ENCODE results near the gene SERPINE3.

The SERPINE3 gene

DNA sequence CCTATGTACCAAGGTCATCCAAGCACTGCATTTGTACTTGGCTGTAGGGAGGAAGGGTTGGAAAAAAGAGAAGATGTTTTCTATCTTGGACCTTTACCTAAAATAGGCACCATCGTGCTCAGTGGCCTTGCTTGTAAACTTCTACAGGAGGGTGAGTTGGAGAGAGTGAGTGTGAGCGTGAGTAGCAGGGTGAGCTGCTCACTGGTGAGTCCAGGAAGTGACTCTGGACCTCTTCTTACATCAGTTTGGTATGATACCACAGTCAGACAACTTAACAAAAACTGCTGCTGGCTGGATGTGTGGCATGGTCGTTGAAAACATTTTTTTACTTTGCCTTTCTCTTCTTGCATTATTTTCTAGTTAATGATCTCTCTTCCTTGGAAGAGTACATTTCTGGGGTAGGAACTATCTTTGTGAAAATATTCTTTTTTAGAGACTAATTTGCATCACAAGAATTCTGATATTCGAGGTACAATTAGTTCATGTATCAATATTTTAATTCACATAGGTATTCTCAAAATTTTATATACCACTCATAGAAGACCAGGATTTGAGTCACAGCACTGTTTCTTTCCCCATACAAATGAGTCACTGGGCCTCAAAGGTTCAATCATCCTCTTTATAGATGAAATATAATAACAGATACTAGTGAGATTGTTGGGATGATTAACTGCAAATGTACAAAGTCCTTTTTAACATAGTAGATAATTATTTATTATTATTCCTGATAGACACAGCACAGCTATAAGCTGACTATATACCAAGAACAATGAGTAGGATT is 651 bp downstream of the SERPINE3 start:
- Histone ChIP-seq H3K9me2 (replicated peaks; ENCODE audit: insufficient read depth, low read length) (no peaks in the 10 kb centered on the region), H3K79me2 (ENCODE audit: insufficient read depth, low read length) (no peaks in the 10 kb centered on the region), H3K27ac (ENCODE audit: low read depth, low read length) (no peak overlapping the region), H3K9me3 (ENCODE audit: insufficient read depth, low read length) (no peaks in the 10 kb centered on the region), H2AFZ (ENCODE audit: low read depth, low read length, severe bottlenecking) (no peak overlapping the region), H3F3A (ENCODE audit: insufficient read depth) (no peaks in the 10 kb centered on the region), H3K36me3 (ENCODE audit: low read length) (no peaks in the 10 kb centered on the region), H4K20me1 (ENCODE audit: low read depth, low read length) (no peaks in the 10 kb centered on the region), H3K4me2 (ENCODE audit: low read depth, low read length, poor library complexity, severe bottlenecking) (no peak overlapping the region), H3K27me3 (ENCODE audit: low read length) (no peaks in the 10 kb centered on the region), H3K9ac (ENCODE audit: low read length) (no peak overlapping the region), H3K4me3 (ENCODE audit: insufficient read depth, low read length, poor library complexity, severe bottlenecking) (no peak overlapping the region)
- TF ChIP-seq EZH2phosphoT487 (conservative IDR thresholded peaks at IDR 0.05; ENCODE audit: low read length), result no peak
- no peak for TF ChIP-seq CTCF (IDR thresholded peaks at IDR 0.05; ENCODE audit: insufficient read depth, low read length, poor library complexity, severe bottlenecking)

DNA sequence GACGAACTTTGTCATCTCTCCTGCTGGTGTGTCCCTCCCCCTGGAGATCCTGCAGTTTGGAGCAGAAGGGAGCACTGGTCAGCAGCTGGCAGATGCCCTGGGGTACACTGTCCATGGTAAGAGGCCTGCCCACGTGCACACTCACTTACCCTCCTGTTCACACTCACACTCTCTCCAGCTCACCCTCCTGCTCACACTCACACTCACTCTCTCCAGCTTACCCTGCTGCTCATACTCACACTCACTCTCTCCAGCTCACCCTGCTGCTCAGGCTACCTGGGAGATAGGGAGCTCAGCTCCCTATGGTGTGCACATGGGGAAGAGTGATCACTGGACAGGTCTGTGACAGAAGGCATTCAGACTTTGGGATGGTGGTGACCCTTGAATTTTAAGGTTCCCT is 1.7 kb downstream of the SERPINE3 start:
- H3K4me3 ChIP-seq (ENCODE audit: insufficient read depth, low read length, poor library complexity, severe bottlenecking), result no peak overlapping the region
- H3K79me2 ChIP-seq (ENCODE audit: insufficient read depth, low read length), result no peaks in the 10 kb centered on the region
- no peak overlapping the region for H2AFZ ChIP-seq (ENCODE audit: low read depth, low read length, severe bottlenecking)
- no peak overlapping the region for H3K4me2 ChIP-seq (ENCODE audit: low read depth, low read length, poor library complexity, severe bottlenecking)
- H3K27ac ChIP-seq (ENCODE audit: low read depth, low read length), result no peak overlapping the region
- no peak for TF ChIP-seq EZH2phosphoT487 (conservative IDR thresholded peaks at IDR 0.05; ENCODE audit: low read length)
- TF ChIP-seq CTCF (IDR thresholded peaks at IDR 0.05; ENCODE audit: insufficient read depth, low read length, poor library complexity, severe bottlenecking), result no peak
- H3K36me3 ChIP-seq (ENCODE audit: low read length), result no peaks in the 10 kb centered on the region
- no peaks in the 10 kb centered on the region for H3K27me3 ChIP-seq (ENCODE audit: low read length)
- no peaks in the 10 kb centered on the region for H4K20me1 ChIP-seq (ENCODE audit: low read depth, low read length)
- H3K9ac ChIP-seq (ENCODE audit: low read length), result no peak overlapping the region
- no peaks in the 10 kb centered on the region for H3K9me3 ChIP-seq (ENCODE audit: insufficient read depth, low read length)
- no peaks in the 10 kb centered on the region for H3F3A ChIP-seq (ENCODE audit: insufficient read depth)
- H3K9me2 ChIP-seq (replicated peaks; ENCODE audit: insufficient read depth, low read length), result no peaks in the 10 kb centered on the region

DNA sequence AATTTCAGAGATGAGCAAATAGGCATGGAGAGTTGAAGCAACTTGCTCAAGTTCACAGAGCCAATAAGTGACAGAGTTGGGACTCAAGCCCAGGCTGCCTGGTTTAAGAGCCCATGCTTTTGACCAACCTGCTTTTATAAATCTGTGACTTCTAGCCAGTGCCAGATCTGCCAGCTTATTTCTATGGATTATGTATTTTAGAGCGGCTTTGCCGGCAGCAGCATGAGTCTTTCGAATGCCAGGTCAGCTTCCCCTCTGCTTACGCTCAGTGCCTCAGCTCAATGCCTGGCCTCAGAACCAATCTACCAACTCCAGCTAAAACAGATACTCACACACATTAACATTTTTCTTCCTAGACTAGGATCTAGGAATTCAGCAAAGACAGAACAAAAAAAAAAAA is 2.3 kb downstream of the SERPINE3 start:
- no peaks in the 10 kb centered on the region for H3F3A ChIP-seq (ENCODE audit: insufficient read depth)
- no peaks in the 10 kb centered on the region for H3K27me3 ChIP-seq (ENCODE audit: low read length)
- H3K9ac ChIP-seq (ENCODE audit: low read length), result no peak overlapping the region
- no peak overlapping the region for H2AFZ ChIP-seq (ENCODE audit: low read depth, low read length, severe bottlenecking)
- no peaks in the 10 kb centered on the region for H4K20me1 ChIP-seq (ENCODE audit: low read depth, low read length)
- no peak overlapping the region for H3K4me3 ChIP-seq (ENCODE audit: insufficient read depth, low read length, poor library complexity, severe bottlenecking)
- H3K9me3 ChIP-seq (ENCODE audit: insufficient read depth, low read length), result no peaks in the 10 kb centered on the region
- TF ChIP-seq CTCF (IDR thresholded peaks at IDR 0.05; ENCODE audit: insufficient read depth, low read length, poor library complexity, severe bottlenecking) (no peak), EZH2phosphoT487 (conservative IDR thresholded peaks at IDR 0.05; ENCODE audit: low read length) (no peak)
- no peaks in the 10 kb centered on the region for H3K79me2 ChIP-seq (ENCODE audit: insufficient read depth, low read length)
- H3K36me3 ChIP-seq (ENCODE audit: low read length), result no peaks in the 10 kb centered on the region
- H3K27ac ChIP-seq (ENCODE audit: low read depth, low read length), result no peak overlapping the region
- H3K4me2 ChIP-seq (ENCODE audit: low read depth, low read length, poor library complexity, severe bottlenecking), result no peak overlapping the region
- no peaks in the 10 kb centered on the region for H3K9me2 ChIP-seq (replicated peaks; ENCODE audit: insufficient read depth, low read length)

Data from SU-DHL-6 (cell line).